ENCODE measurements around the gene GBF1. TPM values are rescaled to one million over a fixed set of nuclear protein-coding genes. Genes with fewer than 3 reads are reported as not detected.
A peak's percentile ranks its signal among the peaks of the same experiment; 100 is the strongest.

The GBF1 gene
- total RNA-seq, 1 donor from 2014 or later = 17.5 TPM

DNA sequence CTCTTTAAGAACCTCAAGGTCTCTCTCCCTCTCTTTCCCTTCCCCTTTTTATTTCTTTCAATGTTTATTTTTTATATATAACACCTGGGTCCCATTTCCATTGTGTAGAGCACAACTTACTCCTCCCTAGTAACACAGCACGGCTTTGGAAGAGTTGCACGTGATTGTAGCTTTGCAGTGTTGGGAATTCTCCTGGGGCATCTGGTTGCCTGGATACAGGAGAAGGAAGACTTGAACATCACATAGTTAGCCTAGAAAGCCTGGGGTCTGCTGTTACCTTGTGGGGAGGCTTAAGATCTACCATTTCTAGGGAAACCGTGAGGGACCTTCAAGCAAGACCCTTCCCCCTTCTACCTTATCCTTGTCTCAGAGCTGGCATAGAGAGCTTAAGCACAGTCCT lies 109.1 kb downstream of the GBF1 start:
- no peak for DNase-seq

DNA sequence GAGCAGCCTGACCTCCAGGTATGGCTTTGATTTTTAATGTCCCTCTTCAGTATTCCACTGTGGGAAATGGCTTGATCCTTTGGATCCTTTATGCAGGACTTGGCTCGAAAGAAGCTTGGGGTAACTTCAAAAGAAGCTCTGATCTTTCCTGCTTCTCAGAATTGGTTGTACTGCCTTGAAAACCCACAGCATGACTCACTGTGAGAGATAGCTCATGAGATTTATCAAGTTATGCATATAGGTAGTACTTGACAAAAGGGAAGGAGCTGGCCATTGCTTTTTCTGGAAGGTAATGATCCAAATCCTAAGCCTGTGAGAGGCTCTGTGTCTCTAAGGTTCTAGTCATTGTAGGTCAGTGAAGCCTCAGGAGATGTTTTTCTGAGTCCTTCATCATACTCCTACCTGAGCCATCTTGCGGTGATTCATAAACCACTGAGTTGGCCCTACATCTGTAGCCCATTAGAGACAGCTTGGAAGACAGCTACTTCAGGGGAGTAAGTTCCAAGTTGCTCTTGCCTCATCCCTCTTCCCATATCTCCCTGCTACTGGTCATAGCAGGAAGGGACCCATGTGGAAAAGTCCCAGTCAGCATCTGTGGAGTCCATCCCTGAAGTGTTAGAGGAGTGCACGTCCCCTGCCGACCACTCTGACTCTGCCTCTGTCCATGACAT lies 113.5 kb downstream of the GBF1 start:
- no peak for DNase-seq

DNA sequence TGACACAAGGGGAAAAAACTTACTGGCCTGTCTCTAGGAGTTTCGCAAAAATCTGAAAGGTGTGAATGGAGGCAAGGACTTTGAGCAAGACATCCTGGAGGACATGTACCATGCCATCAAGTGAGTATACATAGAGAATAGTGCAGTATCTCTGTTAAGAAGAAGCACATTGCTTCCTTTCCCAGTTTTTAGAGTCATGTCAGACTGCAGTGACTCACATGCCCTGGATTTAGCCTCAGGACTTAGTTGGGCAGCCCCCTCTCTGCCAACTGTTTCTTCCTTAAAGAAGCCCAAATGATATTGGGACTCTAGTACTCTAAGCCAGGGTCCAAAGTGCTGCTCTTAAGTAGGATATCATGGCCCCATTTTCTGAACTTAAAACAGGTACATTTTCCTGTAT lies 122.1 kb downstream of the GBF1 start:
- no peak for DNase-seq

DNA sequence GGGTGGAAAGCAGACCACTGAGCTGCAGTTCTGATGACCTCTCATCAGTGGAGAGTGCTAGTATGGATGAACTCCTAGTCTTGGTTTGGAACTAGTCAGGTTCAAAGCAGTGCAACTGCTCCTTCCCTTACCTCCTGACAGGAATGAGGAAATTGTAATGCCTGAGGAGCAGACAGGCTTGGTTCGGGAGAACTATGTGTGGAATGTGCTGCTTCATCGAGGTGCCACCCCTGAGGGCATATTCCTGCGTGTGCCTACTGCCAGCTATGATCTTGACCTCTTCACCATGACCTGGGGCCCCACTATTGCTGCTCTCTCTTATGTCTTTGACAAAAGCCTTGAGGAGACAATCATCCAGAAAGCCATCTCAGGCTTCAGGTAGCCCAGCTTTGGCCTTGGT lies 122.7 kb downstream of the GBF1 start:
- DNase-seq = no peak

DNA sequence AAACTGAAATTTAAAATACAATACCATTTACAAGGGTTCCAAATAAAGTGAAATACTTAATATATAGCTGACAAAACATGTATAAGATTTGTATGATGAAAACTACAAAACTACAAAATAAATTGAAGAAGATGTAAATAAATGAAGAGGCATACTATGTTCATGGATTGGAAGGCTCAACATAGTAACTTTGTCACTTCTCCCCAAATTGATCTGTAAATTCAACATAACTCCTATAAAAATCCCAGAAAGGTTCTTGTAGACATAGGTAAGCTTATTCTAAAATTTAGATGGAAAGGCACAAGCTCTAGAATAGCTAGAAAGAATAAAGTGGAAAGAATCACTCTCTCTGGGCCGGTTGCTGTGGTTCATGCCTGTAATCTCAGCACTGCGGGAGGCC lies 126.0 kb downstream of the GBF1 start:
- no peak for DNase-seq

DNA sequence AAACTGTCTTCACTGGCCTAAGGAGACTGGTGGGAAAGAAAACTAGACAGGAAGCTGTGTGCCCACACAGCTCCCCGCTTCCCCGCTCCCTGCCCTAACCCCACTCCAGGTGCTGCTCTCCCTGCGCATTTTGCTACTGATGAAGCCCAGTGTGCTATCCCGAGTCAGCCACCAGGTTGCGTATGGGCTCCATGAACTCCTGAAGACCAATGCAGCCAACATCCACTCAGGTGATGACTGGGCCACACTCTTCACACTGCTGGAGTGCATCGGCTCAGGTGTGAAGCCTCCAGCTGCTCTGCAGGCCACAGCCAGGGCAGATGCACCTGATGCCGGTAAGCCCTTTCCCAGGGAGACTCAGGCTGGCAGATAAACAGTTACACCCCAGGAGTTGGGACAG lies 129.9 kb downstream of the GBF1 start:
- peak; percentile 20 for DNase-seq

DNA sequence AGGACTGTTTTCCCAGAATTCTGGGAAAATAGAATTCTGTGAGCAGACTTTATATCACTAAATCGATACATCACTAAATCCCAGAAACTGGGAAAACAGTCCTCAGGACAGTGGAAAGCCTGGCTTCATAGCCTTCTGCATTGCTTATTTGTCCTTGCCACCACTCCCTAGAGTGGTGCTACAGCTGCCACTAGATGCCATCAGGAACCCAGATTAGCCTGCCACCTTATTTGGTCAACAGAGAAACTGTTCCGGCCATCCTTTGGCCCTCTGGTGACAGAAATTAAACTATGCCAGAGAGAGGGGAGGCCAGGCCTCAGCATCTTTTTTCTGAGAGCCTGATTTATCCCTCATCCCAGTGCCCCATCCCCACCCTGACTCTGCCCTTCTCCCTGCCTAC lies 130.5 kb downstream of the GBF1 start:
- no peak for DNase-seq

DNA sequence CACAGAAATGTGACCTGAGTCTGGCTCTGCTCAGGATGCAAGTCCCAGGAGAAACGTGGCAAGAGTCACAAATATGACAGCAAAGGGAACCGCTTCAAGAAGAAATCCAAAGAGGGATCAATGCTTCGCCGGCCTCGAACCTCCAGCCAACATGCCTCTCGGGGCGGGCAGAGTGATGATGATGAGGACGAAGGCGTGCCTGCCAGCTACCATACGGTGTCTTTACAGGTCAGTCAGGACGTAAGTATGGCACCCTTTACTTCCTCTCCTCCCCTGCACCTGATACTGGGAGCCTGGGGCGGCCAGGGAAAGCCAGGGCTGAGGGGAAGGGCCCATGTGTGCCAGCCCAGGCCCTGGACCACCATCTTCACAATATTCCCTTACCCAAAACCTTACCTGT lies 131.6 kb downstream of the GBF1 start:
- DNase-seq = no peak

DNA sequence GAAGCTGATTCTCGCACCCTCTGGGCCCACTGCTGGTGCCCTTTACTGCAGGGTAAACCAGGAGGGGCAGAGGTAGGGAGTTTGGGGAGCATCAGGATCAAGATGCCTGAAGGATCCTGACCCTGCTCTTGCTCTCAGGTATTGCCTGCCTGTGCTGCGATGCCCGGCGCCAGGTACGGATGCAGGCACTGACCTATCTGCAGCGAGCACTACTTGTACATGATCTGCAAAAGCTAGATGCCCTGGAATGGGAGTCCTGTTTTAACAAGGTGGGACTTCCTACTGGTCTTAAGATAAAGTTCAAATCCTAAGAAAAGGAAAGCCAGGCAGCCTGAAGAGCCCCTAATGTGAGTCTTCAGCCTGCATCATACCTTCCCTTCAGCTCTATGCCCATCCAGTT lies 134.1 kb downstream of the GBF1 start:
- no peak for DNase-seq

DNA sequence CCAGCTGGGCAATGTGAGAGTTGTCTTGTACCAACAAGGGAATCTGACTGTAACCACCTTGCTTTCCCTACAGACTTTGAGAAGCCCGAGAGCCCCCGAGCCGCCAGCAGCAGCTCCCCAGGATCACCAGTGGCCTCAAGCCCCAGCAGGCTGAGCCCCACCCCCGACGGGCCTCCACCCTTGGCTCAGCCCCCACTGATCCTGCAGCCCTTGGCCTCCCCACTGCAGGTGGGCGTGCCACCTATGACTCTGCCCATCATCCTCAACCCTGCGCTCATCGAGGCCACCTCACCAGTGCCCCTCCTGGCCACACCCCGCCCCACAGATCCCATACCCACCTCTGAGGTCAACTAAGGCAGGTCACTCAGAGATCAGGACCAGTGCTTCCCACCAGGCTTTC lies 136.7 kb downstream of the GBF1 start:
- DNase-seq = no peak

DNA sequence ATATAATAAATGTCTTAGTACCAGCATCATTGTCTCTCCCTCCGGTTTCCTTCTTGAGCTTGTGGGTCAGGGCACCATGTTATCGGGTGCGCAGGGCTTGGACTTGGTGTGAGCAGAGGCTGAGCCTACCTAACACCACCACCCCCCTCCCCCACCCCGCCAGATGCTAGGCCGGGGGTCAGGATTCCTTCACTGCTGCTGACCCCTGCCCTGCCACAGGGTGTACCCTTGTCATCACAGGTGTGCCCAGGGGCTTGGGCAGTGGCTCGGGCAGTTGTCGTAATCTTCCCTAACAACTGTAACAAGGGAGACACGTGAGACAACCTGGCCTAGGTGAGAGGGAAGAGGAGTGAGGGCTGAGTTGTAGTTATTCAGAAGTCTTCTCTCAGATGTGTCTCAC lies 137.5 kb downstream of the GBF1 start:
- DNase-seq = no peak

DNA sequence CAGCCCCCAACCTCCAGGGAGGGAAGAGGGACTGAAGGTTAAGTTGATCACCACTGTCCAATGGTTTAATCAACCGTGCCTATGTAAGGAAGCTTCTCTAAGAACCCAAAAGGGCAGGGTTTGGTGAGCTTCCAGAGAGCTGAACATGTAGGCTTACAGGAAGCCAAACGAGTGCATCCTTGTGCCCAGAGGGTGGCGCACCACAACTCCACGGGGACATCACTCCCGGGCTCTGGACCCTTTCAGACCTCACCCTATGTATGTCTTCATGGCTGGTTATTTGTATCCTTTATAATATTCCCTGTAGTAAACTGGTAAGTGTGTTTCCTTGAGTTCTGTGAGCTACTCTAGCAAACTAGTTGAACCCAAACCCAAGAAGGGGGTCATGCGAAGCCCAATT lies 138.7 kb downstream of the GBF1 start:
- peak; percentile 24 for DNase-seq

DNA sequence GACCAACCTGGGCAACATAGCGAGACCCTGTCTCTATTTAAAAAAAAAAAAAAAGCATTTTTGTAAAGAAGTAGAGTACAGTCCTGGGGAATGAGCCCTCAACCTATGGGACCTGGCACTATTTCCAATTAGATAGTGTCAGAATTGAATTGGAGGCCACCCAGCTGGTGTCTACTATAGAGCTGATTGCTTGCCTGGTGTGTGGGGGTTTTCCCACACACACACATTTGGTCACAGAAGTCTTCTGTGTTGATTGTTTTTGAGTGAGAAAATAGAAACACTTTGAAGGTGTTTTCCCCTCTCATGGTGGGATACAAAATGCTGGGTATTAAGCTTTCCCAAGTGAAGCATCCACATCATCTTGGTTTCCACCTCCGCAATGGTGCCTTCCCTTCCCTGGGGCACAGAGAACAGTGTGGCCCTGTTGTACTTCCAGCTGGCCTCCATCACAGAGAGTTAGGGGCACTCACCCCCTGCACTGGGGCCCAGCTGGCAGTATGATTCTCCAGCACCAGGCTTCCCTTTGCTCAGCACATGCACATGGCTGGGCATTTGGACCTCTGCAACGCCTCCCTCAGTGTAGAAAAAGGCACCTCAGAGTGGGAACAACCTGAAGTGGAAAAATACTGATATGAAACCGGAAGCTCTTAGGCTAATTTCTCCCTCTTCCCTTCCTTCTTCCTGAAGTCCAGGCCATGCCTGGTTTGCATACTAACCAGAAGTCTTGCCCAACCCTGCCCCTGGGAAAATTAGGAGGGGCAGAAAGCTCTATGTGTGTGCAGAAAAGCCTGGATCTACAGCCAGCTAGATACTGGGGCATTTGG lies 139.5 kb downstream of the GBF1 start:
- no peak for DNase-seq

DNA sequence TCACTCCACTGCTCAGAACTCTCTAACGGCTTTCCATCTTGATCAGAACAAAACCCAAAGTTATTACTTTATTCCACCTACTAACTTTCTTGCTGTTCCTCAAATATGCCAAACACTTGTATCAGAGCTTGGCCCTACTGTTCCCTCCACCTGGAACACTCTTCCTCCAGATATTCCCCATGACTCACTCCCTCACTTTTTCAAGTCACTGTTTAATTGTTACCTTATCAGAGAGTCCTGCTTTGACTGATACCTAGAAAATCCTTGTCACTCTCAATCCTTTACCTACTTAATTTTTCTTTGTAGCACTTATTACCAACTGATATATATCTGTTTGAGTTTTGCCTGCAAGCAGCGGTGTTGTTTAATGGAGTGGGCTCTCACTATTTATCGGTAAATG lies 144.6 kb downstream of the GBF1 start:
- DNase-seq = no peak

DNA sequence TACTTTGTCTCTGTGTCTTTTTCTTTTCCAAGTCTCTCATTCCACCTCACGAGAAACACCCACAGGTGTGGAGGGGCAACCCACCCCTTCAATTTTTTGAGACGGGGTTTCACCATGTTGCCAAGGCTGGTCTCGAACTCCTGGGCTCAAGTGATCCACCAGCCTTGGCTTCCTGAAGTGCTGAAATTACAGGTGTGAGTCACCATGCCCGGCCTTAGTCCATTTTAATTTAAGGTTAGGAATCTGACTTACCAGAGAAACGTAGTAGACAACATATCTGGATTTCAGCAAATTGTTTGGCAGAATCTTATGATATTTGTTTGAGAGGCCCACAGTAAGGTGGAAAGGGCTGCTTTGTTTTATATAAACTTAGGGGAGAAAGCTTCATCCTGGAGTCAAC lies 147.0 kb downstream of the GBF1 start:
- no peak for DNase-seq

DNA sequence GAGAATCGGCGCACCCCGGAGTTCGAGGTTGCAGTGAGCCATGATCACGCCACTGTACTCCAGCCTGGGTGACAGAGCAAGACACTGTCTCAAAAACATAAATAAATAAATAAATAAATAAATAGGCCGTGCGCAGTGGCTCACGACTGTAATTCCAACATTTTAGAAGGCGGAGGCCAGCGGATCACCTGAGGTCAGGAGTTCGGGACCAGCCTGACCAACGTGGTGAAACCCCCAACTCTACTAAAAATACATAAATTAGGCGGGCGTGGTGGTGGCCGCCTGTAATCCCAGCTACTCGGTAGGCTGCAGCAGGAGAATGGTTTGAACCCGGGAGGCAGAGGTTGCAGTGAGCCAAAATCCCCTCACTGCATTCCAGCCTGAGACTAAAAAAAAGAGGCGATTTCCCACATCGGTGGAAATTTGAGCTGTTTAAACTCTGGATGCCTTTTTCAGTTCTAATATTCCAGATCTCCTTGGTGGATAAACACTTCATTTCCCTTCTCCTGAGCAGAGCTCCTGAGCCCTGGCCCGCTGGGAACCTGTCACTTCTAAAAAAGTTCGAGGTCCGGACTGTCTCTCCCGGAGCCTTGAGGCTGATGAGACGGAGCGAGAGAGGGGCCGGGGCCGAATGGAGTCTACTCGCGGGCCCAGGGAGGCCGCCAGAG lies 148.2 kb downstream of the GBF1 start:
- DNase-seq = no peak

DNA sequence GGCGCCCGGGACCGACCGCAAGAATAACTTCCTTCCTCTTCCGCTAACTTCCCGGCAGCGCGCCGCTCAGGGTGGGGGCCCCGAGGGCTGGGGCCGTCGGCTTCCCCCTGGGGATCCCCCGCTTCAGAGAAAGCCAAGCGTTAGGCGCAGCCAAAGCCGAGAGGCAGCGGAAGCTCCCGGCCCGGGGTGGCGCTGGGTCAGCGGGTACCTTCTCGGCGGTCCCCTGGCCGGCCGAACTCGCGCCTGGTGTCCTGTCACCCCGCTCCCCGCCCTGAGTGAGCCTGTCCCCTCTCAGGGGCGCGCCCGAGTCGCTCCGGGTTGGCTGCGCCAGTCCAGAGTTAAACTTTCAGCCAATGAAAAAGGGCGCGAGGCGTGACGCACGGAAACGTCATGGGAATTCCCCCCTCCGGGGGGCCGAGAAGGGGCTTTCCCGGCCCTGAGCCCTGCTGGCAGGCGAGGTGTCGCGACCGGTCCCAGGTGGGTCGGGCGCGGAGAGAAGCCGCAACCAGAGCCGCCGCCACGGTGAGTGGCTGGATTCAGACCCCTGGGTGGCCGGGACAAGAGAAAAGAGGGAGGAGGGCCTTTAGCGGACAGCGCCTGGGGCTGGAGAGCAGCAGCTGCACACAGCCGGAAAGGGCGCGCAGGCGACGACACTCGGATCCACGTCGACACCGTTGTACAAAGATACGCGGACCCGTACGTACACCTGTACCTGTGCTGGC lies 148.9 kb downstream of the GBF1 start:
- peak; percentile 93 for DNase-seq

DNA sequence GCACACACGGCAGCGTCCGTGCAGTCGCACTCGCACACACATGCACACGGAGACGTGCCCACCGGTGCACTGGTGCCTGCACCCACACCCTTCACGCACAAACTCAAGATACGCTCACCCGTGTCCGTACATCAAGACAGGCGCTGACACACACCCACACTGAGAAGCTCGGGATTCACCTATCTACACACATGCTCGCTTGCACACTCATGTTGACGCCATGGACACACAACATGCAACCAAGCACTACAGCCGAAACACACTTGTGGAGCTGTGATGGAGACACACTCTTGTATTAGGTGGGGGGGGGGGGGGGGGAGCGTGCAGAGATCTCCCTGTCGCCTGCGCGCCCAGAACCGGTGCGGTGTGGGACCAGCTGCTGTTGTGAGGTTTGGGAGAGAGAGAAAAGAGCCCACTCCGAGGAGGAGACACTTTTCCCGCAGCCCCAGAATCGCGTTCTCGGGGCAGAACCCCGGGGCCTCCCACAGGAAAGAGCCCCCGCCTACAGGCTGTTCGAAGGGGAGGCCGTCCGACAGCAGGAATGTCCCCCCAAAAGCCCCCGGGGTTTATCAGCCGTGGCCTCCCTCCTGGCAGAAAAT lies 149.6 kb downstream of the GBF1 start:
- DNase-seq = peak; percentile 51

DNA sequence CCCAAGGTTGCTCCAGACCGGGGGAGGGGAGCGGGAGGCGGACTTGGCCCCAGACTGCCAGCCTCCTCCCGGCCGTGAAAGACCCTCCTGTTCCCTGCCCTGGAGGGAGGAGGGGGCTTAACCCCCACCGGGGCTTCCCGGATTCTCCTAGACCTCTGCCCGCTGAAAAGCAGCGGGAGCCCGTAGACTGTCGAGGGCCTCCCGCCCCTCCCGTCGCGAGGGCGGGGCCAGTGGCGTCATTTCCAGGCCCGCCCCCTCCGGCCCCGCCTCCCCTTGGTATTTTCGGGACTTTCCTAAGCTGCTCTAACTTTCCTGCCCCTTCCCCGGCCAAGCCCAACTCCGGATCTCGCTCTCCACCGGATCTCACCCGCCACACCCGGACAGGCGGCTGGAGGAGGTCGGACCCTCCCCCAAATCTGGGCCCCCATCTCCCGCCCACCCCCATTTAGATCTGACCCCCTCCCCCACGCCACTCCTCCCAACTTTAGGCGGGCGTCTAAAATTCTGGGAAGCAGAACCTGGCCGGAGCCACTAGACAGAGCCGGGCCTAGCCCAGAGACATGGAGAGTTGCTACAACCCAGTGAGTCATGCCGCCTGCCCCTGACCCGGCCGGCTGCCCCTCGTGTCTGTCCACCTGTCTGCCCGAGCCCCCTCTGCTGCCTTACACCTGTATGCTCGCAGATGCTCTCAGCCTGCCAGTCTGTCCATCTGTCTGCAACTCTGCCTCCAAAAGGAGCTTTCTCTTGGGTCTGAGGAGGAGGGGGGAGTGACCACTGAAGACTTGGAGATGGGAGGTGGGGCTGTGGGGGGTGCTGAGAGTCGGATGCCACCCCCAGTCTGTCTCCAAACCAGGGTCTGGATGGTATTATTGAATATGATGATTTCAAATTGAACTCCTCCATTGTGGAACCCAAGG lies 150.3 kb downstream of the GBF1 start, which contains the start of gene NFKB2:
TSS of gene NFKB2 (plus strand) at position 306 of the 917 bp plus-strand sequence. CDS start at position 561, 255 bp downstream.
- DNase-seq = peak; percentile 90

DNA sequence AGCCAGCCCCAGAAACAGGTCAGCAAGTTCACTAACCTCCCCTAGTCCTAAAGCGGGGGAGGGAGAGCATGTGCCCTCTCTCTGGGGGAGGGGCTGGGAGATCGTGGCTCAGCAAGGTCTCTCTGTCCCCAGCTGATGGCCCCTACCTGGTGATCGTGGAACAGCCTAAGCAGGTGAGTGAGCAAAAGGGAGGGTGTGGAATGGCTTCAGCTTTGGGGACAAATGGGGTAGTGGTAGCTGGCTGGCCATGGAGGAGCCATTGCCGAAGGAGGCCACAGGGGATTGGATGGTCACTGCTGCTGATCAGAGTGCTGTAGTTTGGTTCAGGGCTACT lies 151.0 kb downstream of the GBF1 start:
- no peak for DNase-seq

DNA sequence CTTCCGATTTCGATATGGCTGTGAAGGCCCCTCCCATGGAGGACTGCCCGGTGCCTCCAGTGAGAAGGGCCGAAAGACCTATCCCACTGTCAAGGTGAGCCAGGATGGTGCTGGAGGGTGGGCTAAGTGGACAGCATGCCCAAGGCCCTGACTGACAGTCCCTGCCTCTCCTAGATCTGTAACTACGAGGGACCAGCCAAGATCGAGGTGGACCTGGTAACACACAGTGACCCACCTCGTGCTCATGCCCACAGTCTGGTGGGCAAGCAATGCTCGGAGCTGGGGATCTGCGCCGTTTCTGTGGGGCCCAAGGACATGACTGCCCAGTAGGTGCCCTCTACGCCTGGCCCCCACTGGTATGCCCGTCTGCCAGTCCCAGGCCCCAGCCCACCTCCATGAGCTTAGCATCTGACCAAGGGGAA lies 151.4 kb downstream of the GBF1 start:
- DNase-seq = no peak

All from dermis blood vessel endothelial cell (primary cell).